Upper lobe of left lung (tissue), 4 donors: Measurements from ENCODE around the gene NRIP2.

Source experiments
- POLR2A ChIP-seq, 4 donors: fragments of 450-650 bp; IDR thresholded peaks; one replicate each; pipeline ENCODE4 v1.5.1; 2016 to 2017; ENCODE audit warnings: antibody characterized with exemption in 4 of 4, mild to moderate bottlenecking in 2 of 4
- TF ChIP-seq, protein P1 (sequence below), 6 experiments: fragments of 450-650 bp in 4 of 6; fragments of 200-600 bp in 2 of 6; sonication (generic) in 2 of 6; IDR thresholded peaks; one replicate each; pipeline ENCODE4 v1.5.1; 2016 to 2019; ENCODE audit warnings: antibody characterized with exemption in 6 of 6

DNA sequence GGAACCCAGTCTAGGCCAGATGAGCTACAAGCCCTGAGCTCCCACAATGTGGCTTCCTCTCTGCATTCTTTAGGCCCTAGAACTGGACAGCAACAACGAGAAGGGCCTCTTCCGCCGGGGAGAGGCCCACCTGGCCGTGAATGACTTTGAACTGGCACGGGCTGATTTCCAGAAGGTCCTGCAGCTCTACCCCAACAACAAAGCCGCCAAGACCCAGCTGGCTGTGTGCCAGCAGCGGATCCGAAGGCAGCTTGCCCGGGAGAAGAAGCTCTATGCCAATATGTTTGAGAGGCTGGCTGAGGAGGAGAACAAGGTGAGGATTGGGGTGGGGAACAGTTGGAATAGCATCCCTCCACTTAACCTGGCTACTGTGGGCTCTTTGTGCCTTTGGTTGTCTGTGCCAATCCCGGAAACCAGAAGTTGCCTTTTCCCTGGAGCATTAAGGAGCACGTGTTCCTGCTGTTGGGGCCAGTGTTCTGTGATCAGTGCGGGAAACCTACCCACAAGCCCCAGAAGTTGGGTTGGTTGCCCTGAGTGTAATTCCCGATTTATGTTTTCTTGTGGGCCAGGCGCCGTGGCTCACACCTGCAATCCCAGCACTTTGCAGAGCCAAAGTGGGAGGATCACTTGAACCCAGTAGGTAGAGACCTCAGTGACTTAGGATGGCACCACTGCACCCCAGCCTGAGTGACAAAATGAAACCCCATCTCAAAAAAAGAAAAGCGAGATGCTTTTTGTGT lies 33.6 kb downstream of the NRIP2 start:
- TF ChIP-seq, protein P1, sequence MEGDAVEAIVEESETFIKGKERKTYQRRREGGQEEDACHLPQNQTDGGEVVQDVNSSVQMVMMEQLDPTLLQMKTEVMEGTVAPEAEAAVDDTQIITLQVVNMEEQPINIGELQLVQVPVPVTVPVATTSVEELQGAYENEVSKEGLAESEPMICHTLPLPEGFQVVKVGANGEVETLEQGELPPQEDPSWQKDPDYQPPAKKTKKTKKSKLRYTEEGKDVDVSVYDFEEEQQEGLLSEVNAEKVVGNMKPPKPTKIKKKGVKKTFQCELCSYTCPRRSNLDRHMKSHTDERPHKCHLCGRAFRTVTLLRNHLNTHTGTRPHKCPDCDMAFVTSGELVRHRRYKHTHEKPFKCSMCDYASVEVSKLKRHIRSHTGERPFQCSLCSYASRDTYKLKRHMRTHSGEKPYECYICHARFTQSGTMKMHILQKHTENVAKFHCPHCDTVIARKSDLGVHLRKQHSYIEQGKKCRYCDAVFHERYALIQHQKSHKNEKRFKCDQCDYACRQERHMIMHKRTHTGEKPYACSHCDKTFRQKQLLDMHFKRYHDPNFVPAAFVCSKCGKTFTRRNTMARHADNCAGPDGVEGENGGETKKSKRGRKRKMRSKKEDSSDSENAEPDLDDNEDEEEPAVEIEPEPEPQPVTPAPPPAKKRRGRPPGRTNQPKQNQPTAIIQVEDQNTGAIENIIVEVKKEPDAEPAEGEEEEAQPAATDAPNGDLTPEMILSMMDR (IDR thresholded peaks at IDR 0.05), result no peak
- no peak for TF ChIP-seq POLR2A (IDR thresholded peaks at IDR 0.05)
